A673 (cell line): ENCODE results near the gene DCC. TPM values are rescaled to one million over a fixed set of nuclear protein-coding genes. Genes with fewer than 3 reads are reported as not detected.

ENCODE experiments used
- BruUV-seq: library from RNA; stranded (reverse); fragments of 400-500 nt; replicated peaks from 2 replicates; lab custom pipeline; 2021; lab: Mats Ljungman, UMichigan
- CTCF ChIA-PET: fragments of 300-600 bp; sonication (Branson Sonifier 250); formaldehyde crosslinking; loops from one replicate; lab custom pipeline; 2022; ENCODE audit warnings: antibody characterized with exemption; lab: Charles Lee
- POLR2A ChIA-PET: fragments of 300-600 bp; sonication (Branson Sonifier 250); formaldehyde crosslinking; loops from one replicate; lab custom pipeline; 2022; ENCODE audit warnings: antibody characterized with exemption; ENCODE audit not compliant: low non-redundant PET; lab: Charles Lee
- DNase-seq: peaks from one replicate; pipeline ENCODE4 v3.0.0-alpha.2; 2015; ENCODE audit warnings: low spot score
- H3K27ac ChIP-seq: fragments of 200-600 bp; sonication (generic); 2 replicates; pipeline ENCODE4 v1.5.1; 2016; ENCODE audit warnings: mixed run types, low read depth, mild to moderate bottlenecking, mixed read lengths, antibody characterized with exemption, low read length; ENCODE audit not compliant: poor library complexity, severe bottlenecking
- H3K27me3 ChIP-seq: fragments of 200-600 bp; sonication (generic); replicated peaks from 2 replicates; pipeline ENCODE4 v1.6.1; 2017; ENCODE audit warnings: mixed run types, low read depth, mild to moderate bottlenecking, mixed read lengths, antibody characterized with exemption, low read length; ENCODE audit not compliant: insufficient read depth, poor library complexity
- H3K36me3 ChIP-seq: fragments of 200-600 bp; sonication (generic); 2 replicates; pipeline ENCODE4 v1.6.1; 2016; ENCODE audit warnings: mixed run types, mild to moderate bottlenecking, mixed read lengths, antibody characterized with exemption, low read length; ENCODE audit not compliant: insufficient read depth, poor library complexity, severe bottlenecking
- H3K4me1 ChIP-seq: fragments of 200-600 bp; sonication (generic); 2 replicates; pipeline ENCODE4 v1.6.1; 2017; ENCODE audit warnings: mixed run types, mild to moderate bottlenecking, mixed read lengths, antibody characterized with exemption, low read length; ENCODE audit not compliant: insufficient read depth, poor library complexity, severe bottlenecking
- H3K4me3 ChIP-seq: fragments of 200-600 bp; sonication (generic); 2 replicates; pipeline ENCODE4 v1.5.1; 2016; ENCODE audit warnings: low read depth, mixed run types, mild to moderate bottlenecking, mixed read lengths, low read length; ENCODE audit not compliant: poor library complexity, severe bottlenecking
- H3K9me3 ChIP-seq: fragments of 200-600 bp; sonication (generic); 2 replicates; pipeline ENCODE4 v1.6.1; 2016; ENCODE audit warnings: mixed run types, low read depth, mild to moderate bottlenecking, mixed read lengths, antibody characterized with exemption, low read length; ENCODE audit not compliant: poor library complexity, severe bottlenecking
- EZH2 ChIP-seq: fragments of 200-600 bp; sonication (generic); IDR thresholded peaks from 2 replicates; pipeline ENCODE4 v1.6.1; 2017; ENCODE audit warnings: borderline replicate concordance, low read depth, mild to moderate bottlenecking, mixed read lengths, antibody characterized with exemption, low read length; ENCODE audit not compliant: poor library complexity, severe bottlenecking
- intact Hi-C: fragments of 100-400 bp; cut with micrococcal nuclease; formaldehyde crosslinking; loops from one replicate; pipeline ENCODE4 v1.10.0; 2022; ENCODE audit not compliant: unreplicated experiment
- total RNA-seq: library from RNA; stranded (reverse); gene quantifications from 2 replicates; pipeline ENCODE4 v1.2.3, GENCODE V29; 2021
- TF ChIP-seq, protein P1 (sequence below): fragments of 300-800, 200-600 bp; sonication (generic); conservative IDR thresholded peaks from 2 replicates; pipeline ENCODE4 v1.5.1; 2017; ENCODE audit warnings: low read depth, mild to moderate bottlenecking, antibody characterized with exemption, low read length, moderate library complexity, mixed read lengths

Gene DCC
- total RNA-seq, 1 experiment from 2014 or later: 93.0 TPM

DNA sequence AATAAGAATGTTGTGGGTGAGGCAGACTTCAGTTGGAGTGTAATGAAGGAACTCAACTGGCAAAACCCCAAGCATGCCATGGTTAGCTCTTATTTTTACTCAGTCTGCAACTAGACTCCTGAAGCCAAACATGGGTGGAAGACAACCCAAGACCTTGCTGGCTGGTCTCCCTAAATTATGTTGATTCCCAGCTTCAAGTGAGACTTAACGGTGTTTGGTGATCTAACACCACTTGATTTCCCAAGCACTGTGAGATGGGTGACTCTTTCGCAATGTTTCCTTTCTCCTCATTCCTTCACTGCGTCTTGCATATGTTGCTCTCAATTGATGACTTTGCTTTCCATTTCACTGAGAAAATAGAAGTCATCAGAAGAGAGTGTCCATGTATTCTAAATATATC, 693.1 kb downstream of the DCC start:
- TF ChIP-seq, protein P1, sequence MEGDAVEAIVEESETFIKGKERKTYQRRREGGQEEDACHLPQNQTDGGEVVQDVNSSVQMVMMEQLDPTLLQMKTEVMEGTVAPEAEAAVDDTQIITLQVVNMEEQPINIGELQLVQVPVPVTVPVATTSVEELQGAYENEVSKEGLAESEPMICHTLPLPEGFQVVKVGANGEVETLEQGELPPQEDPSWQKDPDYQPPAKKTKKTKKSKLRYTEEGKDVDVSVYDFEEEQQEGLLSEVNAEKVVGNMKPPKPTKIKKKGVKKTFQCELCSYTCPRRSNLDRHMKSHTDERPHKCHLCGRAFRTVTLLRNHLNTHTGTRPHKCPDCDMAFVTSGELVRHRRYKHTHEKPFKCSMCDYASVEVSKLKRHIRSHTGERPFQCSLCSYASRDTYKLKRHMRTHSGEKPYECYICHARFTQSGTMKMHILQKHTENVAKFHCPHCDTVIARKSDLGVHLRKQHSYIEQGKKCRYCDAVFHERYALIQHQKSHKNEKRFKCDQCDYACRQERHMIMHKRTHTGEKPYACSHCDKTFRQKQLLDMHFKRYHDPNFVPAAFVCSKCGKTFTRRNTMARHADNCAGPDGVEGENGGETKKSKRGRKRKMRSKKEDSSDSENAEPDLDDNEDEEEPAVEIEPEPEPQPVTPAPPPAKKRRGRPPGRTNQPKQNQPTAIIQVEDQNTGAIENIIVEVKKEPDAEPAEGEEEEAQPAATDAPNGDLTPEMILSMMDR: no peak
- Histone ChIP-seq H3K36me3 (no peaks in the 10 kb centered on the region), H3K4me1 (no peaks in the 10 kb centered on the region), H3K27ac (no peak overlapping the region), H3K9me3 (no peaks in the 10 kb centered on the region), H3K27me3 (no peaks in the 10 kb centered on the region), H3K4me3 (no peak overlapping the region)
- ChIA-PET POLR2A (no interaction called here), CTCF (no interaction called here)
- intact Hi-C loops: no loop called here
- no TSS peak for BruUV-seq
- no peak for DNase-seq

DNA sequence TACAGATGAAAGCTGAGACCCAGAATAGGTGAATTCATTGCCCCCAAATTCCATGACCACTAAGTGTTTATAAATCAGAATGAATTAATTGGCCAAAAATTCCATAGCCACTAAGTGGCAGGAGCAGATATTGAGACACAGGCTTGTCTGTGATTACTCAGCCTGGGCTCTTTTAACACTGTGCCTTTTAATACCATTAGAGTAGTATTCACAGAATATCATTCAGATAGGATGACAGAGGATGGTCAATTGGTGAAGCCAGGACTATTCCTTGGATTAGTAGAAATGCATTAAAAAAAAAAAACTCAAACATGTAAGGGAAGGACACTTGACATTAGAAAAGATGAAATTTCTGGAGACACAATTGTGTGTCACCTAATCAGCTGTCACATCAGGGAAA, 698.6 kb downstream of the DCC start:
- H3K27me3 ChIP-seq: no peaks in the 10 kb centered on the region
- ChIA-PET POLR2A (no interaction called here), CTCF (no interaction called here)
- DNase-seq: no peak
- no peak overlapping the region for H3K27ac ChIP-seq
- BruUV-seq: no TSS peak
- H3K4me1 ChIP-seq: no peaks in the 10 kb centered on the region
- no peaks in the 10 kb centered on the region for H3K36me3 ChIP-seq
- TF ChIP-seq EZH2: no peak
- TF ChIP-seq, protein P1: no peak
- H3K4me3 ChIP-seq: no peak overlapping the region
- H3K9me3 ChIP-seq: no peaks in the 10 kb centered on the region
- intact Hi-C loops: no loop called here

DNA sequence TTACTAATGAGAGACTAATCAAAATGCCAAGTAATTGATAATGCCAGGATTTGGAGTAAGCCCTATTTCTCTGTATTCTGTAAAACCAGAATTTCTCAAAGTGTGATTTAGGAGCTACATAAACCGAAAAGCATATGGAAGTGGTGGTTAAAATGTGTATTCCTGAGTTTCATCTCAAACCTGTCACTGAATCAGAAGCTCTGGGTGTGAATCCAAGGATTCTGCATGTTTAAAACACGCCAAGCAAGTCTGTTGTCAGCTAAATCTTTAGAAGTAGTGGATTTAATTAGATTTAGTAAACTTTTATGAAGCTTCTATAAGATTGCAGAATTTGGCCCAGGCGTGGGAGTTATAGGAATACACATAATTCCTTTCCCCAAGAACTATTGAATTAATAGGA, 700.3 kb downstream of the DCC start:
- no peak overlapping the region for H3K27ac ChIP-seq
- no peaks in the 10 kb centered on the region for H3K9me3 ChIP-seq
- BruUV-seq: no TSS peak
- H3K27me3 ChIP-seq: no peaks in the 10 kb centered on the region
- TF ChIP-seq, protein P1: no peak
- TF ChIP-seq EZH2: no peak
- no peaks in the 10 kb centered on the region for H3K36me3 ChIP-seq
- intact Hi-C loops: no loop called here
- no peak overlapping the region for H3K4me3 ChIP-seq
- ChIA-PET CTCF (no interaction called here), POLR2A (interaction anchor here (0.7 kb wide), 1 partner anchor 105 kb away, joined by 4 read pairs; no protein-coding TSS in a partner anchor)
- no peak for DNase-seq
- no peaks in the 10 kb centered on the region for H3K4me1 ChIP-seq
